Suprapubic skin (tissue), 4 donors: Measurements from ENCODE around the gene GPRC5A.

ENCODE experiments used
- EP300 ChIP-seq: sonication (generic); formaldehyde crosslinking; IDR thresholded peaks from one replicate; pipeline ENCODE4 v1.6.1; 2017; ENCODE audit warnings: antibody characterized with exemption
- POLR2A ChIP-seq, 2 donors: fragments of 450-650 bp; IDR thresholded peaks; one replicate each; pipeline ENCODE4 v1.6.1; 2017; ENCODE audit warnings: antibody characterized with exemption in 2 of 2, mild to moderate bottlenecking in 2 of 2, moderate library complexity in 2 of 2
- POLR2AphosphoS5 ChIP-seq, 3 donors: sonication (generic); formaldehyde crosslinking; IDR thresholded peaks; one replicate each; pipeline ENCODE4 v1.6.1; 2017; ENCODE audit warnings: antibody characterized with exemption in 3 of 3
- TF ChIP-seq, protein P1 (sequence below), 2 donors: fragments of 200-600 bp in 1 of 2; fragments of 450-650 bp in 1 of 2; sonication (generic) in 1 of 2; IDR thresholded peaks; one replicate each; pipeline ENCODE4 v1.5.1; 2016 to 2019; ENCODE audit warnings: antibody characterized with exemption in 2 of 2, mild to moderate bottlenecking in 1 of 2, moderate library complexity in 1 of 2

- TF ChIP-seq POLR2A (IDR thresholded peaks at IDR 0.05) (no peak), EP300 (no peak), POLR2AphosphoS5 (IDR thresholded peaks at IDR 0.05) (no peak)
- TF ChIP-seq, protein P1, sequence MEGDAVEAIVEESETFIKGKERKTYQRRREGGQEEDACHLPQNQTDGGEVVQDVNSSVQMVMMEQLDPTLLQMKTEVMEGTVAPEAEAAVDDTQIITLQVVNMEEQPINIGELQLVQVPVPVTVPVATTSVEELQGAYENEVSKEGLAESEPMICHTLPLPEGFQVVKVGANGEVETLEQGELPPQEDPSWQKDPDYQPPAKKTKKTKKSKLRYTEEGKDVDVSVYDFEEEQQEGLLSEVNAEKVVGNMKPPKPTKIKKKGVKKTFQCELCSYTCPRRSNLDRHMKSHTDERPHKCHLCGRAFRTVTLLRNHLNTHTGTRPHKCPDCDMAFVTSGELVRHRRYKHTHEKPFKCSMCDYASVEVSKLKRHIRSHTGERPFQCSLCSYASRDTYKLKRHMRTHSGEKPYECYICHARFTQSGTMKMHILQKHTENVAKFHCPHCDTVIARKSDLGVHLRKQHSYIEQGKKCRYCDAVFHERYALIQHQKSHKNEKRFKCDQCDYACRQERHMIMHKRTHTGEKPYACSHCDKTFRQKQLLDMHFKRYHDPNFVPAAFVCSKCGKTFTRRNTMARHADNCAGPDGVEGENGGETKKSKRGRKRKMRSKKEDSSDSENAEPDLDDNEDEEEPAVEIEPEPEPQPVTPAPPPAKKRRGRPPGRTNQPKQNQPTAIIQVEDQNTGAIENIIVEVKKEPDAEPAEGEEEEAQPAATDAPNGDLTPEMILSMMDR (IDR thresholded peaks at IDR 0.05), result no peak
Measured at GRCh38 chr12:12898911-12899511, 7.6 kb downstream of the GPRC5A start.
